HepG2 (cell line): ENCODE measurements around the gene HLA-F. TPM values are rescaled to one million over a fixed set of nuclear protein-coding genes. Genes with fewer than 3 reads are reported as not detected.

Experiments
- ATAC-seq: fragments of 200-7000 bp; cut with Tn5 transposase; 3 replicates; pipeline ENCODE4 v1.9.1; 2020; ENCODE audit warnings: mild to moderate bottlenecking, moderate library complexity
- BruUV-seq: library from RNA; stranded (reverse); fragments of 400-500 nt; replicated peaks from 2 replicates; lab custom pipeline; 2021; lab: Mats Ljungman, UMichigan
- CTCF ChIA-PET: fragments of 300-600 bp; formaldehyde crosslinking; extraction: SDS; loops from one replicate; lab custom pipeline; 2021; ENCODE audit warnings: low total read pairs, inconsistent platforms, low intra/inter-chr PET ratio; lab: Yijun Ruan, JAX
- POLR2A ChIA-PET: fragments of 350-600 bp; sonication (Branson Sonifier 250); formaldehyde crosslinking; loops from one replicate; lab custom pipeline; 2020; ENCODE audit warnings: antibody characterized with exemption, inconsistent platforms; lab: Yijun Ruan, JAX
- DNase-seq: peaks from one replicate; pipeline ENCODE4 v3.0.0-alpha.2; 2015; ENCODE audit warnings: low spot score
- FAIRE-seq: peaks from 3 replicates; lab custom pipeline; 2011; peaks lifted over from hg19 to GRCh38; lab: Jason Lieb, UNC
- H2AFZ ChIP-seq: one replicate; pipeline ENCODE4 v1.6.1; 2011; ENCODE audit warnings: low read length, inconsistent platforms
- H3K27ac ChIP-seq: fragments of 300-600 bp; 3 replicates; pipeline ENCODE4 v1.8.0; 2011; ENCODE audit warnings: mixed run types, mild to moderate bottlenecking, mixed read lengths, low read length, inconsistent platforms; ENCODE audit not compliant: insufficient read depth; ENCODE audit errors: extremely low read length
- H3K27me3 ChIP-seq, 2 experiments: fragments of 200-600 bp in 1 of 2; 2 replicates in 1 of 2; 3 replicates in 1 of 2; pipeline versions ENCODE4 v1.6.0 to v1.8.0; 2011; ENCODE audit warnings: low read length in 2 of 2, mild to moderate bottlenecking in 2 of 2, moderate library complexity in 2 of 2, inconsistent platforms in 1 of 2; ENCODE audit not compliant: insufficient read depth in 2 of 2, control insufficient read depth in 1 of 2
- H3K36me3 ChIP-seq, 2 experiments: fragments of 200-600 bp in 1 of 2; replicated peaks in 1 of 2; 2 replicates in 1 of 2; 3 replicates in 1 of 2; pipeline versions ENCODE4 v1.5.1 to v1.8.0; 2011; ENCODE audit warnings: low read length in 2 of 2, inconsistent platforms in 1 of 2; ENCODE audit not compliant: insufficient read depth in 2 of 2, control insufficient read depth in 1 of 2
- H3K4me1 ChIP-seq: 2 replicates; pipeline ENCODE4 v1.5.1; 2012; ENCODE audit warnings: low read length, inconsistent platforms; ENCODE audit not compliant: insufficient read depth
- H3K4me2 ChIP-seq: 2 replicates; pipeline ENCODE4 v1.6.0; 2011; ENCODE audit warnings: low read depth, low read length, inconsistent platforms
- H3K4me3 ChIP-seq, 3 experiments: fragments of 200-600 bp in 1 of 3; sonication (generic), shearing (Covaris generic) in 1 of 3; replicated peaks in 1 of 3; 2 replicates each; pipeline ENCODE4 v1.5.1; 2011 to 2016; ENCODE audit warnings: low read length in 3 of 3, inconsistent platforms in 2 of 3, low read depth in 2 of 3, mild to moderate bottlenecking in 2 of 3, control low read depth in 1 of 3, mixed read lengths in 1 of 3; ENCODE audit not compliant: insufficient read depth in 1 of 3
- H3K79me2 ChIP-seq: one replicate; pipeline ENCODE4 v1.6.1; 2011; ENCODE audit warnings: low read length, inconsistent platforms; ENCODE audit not compliant: insufficient read depth
- H3K9ac ChIP-seq: 2 replicates; pipeline ENCODE4 v1.6.0; 2011; ENCODE audit warnings: mild to moderate bottlenecking, low read depth, low read length, inconsistent platforms; ENCODE audit not compliant: insufficient read depth
- H3K9me3 ChIP-seq: 2 replicates; pipeline ENCODE4 v1.5.1; 2012; ENCODE audit warnings: mild to moderate bottlenecking, low read length
- H4K20me1 ChIP-seq: 2 replicates; pipeline ENCODE4 v1.6.0; 2011; ENCODE audit warnings: inconsistent platforms, mild to moderate bottlenecking, low read length, moderate library complexity; ENCODE audit not compliant: insufficient read depth
- KLF6 ChIP-seq: IDR thresholded peaks from 2 replicates; pipeline ENCODE4 v1.8.0; 2016; ENCODE audit warnings: missing biosample characterization, missing genetic modification reagents
- NFE2L2 ChIP-seq: fragments of 150-350 bp; IDR thresholded peaks from 2 replicates; pipeline ENCODE4 v1.6.1; 2014; ENCODE audit warnings: low read length
- POLR2AphosphoS2 ChIP-seq: IDR thresholded peaks from 2 replicates; pipeline ENCODE4 v1.6.1; 2011; ENCODE audit warnings: low read depth, low read length, improper control_type of control experiment
- ZKSCAN8 ChIP-seq: IDR thresholded peaks from 2 replicates; pipeline ENCODE4 v1.6.1; 2016; ENCODE audit warnings: borderline replicate concordance, missing genetic modification reagents, missing compliant biosample characterization
- ZNF207 ChIP-seq: fragments of 450-650 bp; IDR thresholded peaks from 2 replicates; pipeline ENCODE4 v1.6.1; 2016; ENCODE audit warnings: antibody characterized with exemption, borderline replicate concordance
- ZNF546 ChIP-seq: sonication (generic); formaldehyde crosslinking; conservative IDR thresholded peaks from 2 replicates; pipeline ENCODE4 v1.8.1; 2023; ENCODE audit warnings: mild to moderate bottlenecking, missing genetic modification reagents
- WGBS: methylation state at CpG from one replicate; pipeline ENCODE4 v1.1.6; 2017; ENCODE audit warnings: low lambda C conversion rate; 5-methylcytosine and 5-hydroxymethylcytosine counted together
- in situ Hi-C: cut with HindIII; loops from 2 replicates; pipeline ENCODE4 v1.10.0; 2017; ENCODE audit warnings: low pct_unique_long_range_greater_than_20kb; ENCODE audit not compliant: extremely low pct_ligation_motif_present
- intact Hi-C: fragments of 100-400 bp; cut with micrococcal nuclease; formaldehyde crosslinking; loops from one replicate; pipeline ENCODE4 v1.10.0; 2022; ENCODE audit not compliant: unreplicated experiment
- polyA plus RNA-seq, 8 experiments: library from polyadenylated mRNA; depleted of rRNA in 3 of 8; stranded (reverse) in 7 of 8; unstranded in 1 of 8; fragments of >200 nt; fragmentation: Illumina TruSeq in 4 of 8; extraction: Trizol in 4 of 8; gene quantifications; 2 replicates each; pipeline versions ENCODE4 v1.2.1 to v1.2.3, GENCODE V29; 2011 to 2016; ENCODE audit warnings: low read depth in 4 of 8, missing spikeins in 1 of 8, mixed read lengths in 1 of 8; ENCODE audit not compliant: insufficient read depth in 1 of 8
- total RNA-seq, 5 experiments: library from RNA; depleted of rRNA; stranded (reverse); fragments of >200 nt; fragmentation: Illumina TruSeq; extraction: Trizol; gene quantifications; 2 replicates each; pipeline ENCODE4 v1.2.3, GENCODE V29; 2016; ENCODE audit warnings: low read depth in 1 of 5
- TF ChIP-seq, protein P1 (sequence below): sonication (generic); formaldehyde crosslinking; IDR thresholded peaks from 2 replicates; pipeline ENCODE4 v1.4.0; 2020; ENCODE audit warnings: missing genetic modification reagents, borderline replicate concordance

The HLA-F gene
- total and polyA plus RNA-seq, 2 of the 13 experiments (the other 11 are each of a cell fraction or from before 2014, with no cell fraction given), result 6.0 to 6.1 TPM

DNA sequence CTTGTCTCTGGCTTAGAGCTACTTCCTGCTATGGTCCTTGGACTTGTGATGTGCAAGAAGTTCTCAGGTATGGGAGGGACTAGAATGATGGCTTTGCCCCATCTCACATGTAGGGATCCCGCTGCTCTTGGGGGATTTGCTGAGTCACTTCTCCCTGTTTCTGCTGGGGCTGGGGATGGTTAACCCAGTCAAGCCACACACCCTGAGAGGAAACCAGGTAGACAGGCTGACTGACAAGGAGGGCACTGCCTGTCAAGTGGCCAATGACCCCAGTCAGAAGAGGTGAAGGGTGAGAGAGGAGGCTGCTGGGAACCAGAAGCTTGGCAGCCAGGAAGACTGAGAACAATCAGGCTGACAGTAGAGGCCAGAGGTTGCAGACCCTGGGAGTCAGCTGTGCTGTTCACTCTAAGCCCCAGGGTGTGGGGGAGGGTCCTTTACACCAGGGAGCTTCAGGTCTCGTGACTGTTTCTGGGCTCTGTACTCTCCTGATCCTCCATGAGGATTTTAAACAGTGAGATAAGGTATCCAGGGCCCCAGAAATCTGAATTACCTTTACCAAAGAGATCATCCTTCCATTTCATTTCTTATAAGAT, 34.6 kb downstream of the HLA-F start:
- Histone ChIP-seq H3K4me2 (no peak overlapping the region), H3K9ac (no peak overlapping the region), H3K27me3 (peaks cover 0 to 13% of the 10 kb centered on the region in 2 experiments; a peak in 3 of 5 replicates)
- DNase-seq, result no peak
- FAIRE-seq, result no peak
- peak; percentile 60 for TF ChIP-seq NFE2L2
- 0 out of 2 replicates have a peak, but pooled peaks have one; percentile 48 for TF ChIP-seq ZNF207
- TF ChIP-seq, protein P1, sequence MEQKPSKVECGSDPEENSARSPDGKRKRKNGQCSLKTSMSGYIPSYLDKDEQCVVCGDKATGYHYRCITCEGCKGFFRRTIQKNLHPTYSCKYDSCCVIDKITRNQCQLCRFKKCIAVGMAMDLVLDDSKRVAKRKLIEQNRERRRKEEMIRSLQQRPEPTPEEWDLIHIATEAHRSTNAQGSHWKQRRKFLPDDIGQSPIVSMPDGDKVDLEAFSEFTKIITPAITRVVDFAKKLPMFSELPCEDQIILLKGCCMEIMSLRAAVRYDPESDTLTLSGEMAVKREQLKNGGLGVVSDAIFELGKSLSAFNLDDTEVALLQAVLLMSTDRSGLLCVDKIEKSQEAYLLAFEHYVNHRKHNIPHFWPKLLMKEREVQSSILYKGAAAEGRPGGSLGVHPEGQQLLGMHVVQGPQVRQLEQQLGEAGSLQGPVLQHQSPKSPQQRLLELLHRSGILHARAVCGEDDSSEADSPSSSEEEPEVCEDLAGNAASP (CRISPR knock-in tag), result no peak
- TF ChIP-seq, all 625 proteins: peak for 2
- no peak for ATAC-seq
- Histone ChIP-seq H3K4me1 (no peaks in the 10 kb centered on the region), H3K9me3 (no peaks in the 10 kb centered on the region), H3K27ac (no peak overlapping the region), H3K36me3 (no peaks in the 10 kb centered on the region), H3K79me2 (no peaks in the 10 kb centered on the region), H2AFZ (no peak overlapping the region), H3K4me3 (no peak overlapping the region), H4K20me1 (no peaks in the 10 kb centered on the region)
- CTCF ChIA-PET, result no interaction called here
- POLR2A ChIA-PET, result interaction anchor here (1.1 kb wide), 1 partner anchor 8 kb away, joined by 3 read pairs; no protein-coding TSS in a partner anchor
- BruUV-seq, result no TSS peak
- in situ Hi-C loops (no loop called here), intact Hi-C loops (no loop called here)
- 0% methylated on average over 1 of the region's 2 CpGs for WGBS

DNA sequence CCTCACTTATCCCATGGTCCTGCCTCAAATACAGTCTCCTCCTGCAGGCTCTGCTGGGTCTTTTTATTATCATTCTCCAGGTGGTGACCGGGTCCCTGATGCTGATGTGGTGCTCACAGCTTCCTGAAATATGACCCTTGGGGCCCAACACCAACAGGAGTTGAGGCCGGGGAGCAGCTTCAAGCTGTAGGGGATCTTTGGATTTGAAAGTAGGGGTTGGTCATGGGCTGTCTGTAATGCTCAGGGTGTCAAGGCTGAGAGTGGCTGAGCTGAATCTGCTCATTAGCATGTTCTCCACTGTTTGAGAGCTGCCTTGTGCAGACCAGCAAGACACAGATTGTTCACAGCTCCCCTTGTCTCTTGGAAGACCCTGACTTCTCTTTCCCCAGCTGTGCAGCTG, 35.5 kb downstream of the HLA-F start:
- Histone ChIP-seq H3K4me1 (no peaks in the 10 kb centered on the region), H2AFZ (no peak overlapping the region), H3K9me3 (no peaks in the 10 kb centered on the region), H3K9ac (no peak overlapping the region), H3K27ac (no peak overlapping the region), H4K20me1 (no peaks in the 10 kb centered on the region), H3K27me3 (peaks cover 0 to 16% of the 10 kb centered on the region in 2 experiments; a peak in 3 of 5 replicates), H3K79me2 (no peaks in the 10 kb centered on the region), H3K36me3 (no peaks in the 10 kb centered on the region), H3K4me3 (no peak overlapping the region), H3K4me2 (no peak overlapping the region)
- ChIA-PET CTCF (no interaction called here), POLR2A (interaction anchor here (1.1 kb wide), 1 partner anchor 9 kb away, joined by 3 read pairs; no protein-coding TSS in a partner anchor)
- WGBS, result 23% methylated on average over 2 of the region's 2 CpGs
- TF ChIP-seq POLR2AphosphoS2 (no peak), ZKSCAN8 (CRISPR knock-in tag) (no peak), ZNF546 (no peak), KLF6 (CRISPR knock-in tag) (no peak)
- DNase-seq (no peak), ATAC-seq (no peak; the same call in 2 of the 3 replicates), FAIRE-seq (no peak)
- in situ Hi-C loops, result no loop called here
- BruUV-seq, result no TSS peak
- intact Hi-C loops, result no loop called here
